Heart left ventricle (tissue), 16 donors: ENCODE data around the gene GUCA2B. TPM values are rescaled to one million over a fixed set of nuclear protein-coding genes. Genes with fewer than 3 reads are reported as not detected.

Source experiments
- ATAC-seq, 4 donors: fragments of 200-7000 bp; cut with Tn5 transposase; one replicate each; pipeline ENCODE4 v1.9.1; 2020 to 2022; ENCODE audit warnings: moderate library complexity in 4 of 4, mild to moderate bottlenecking in 3 of 4, moderate number of reproducible peaks in 1 of 4
- DNase-seq, 5 donors: peaks; one replicate each; pipeline ENCODE4 v3.0.0-alpha.2; 2020
- H3K27ac ChIP-seq, 12 donors: fragments of 200-600 bp; sonication (generic) in 4 of 12; one replicate each; pipeline versions ENCODE4 v1.5.0 to v1.8.0; 2016 to 2022; ENCODE audit warnings: mild to moderate bottlenecking in 2 of 12
- H3K27me3 ChIP-seq, 9 donors: fragments of 200-600 bp; sonication (generic) in 2 of 9; one replicate each; pipeline versions ENCODE4 v1.5.1 to v1.8.0; 2016 to 2022; ENCODE audit warnings: mild to moderate bottlenecking in 3 of 9
- H3K36me3 ChIP-seq, 9 donors: fragments of 200-600 bp; sonication (generic) in 2 of 9; one replicate each; pipeline versions ENCODE4 v1.5.0 to v1.8.0; 2018 to 2022; ENCODE audit warnings: mild to moderate bottlenecking in 2 of 9
- H3K4me1 ChIP-seq, 12 donors: fragments of 200-600 bp; sonication (generic) in 4 of 12; one replicate each; pipeline versions ENCODE4 v1.5.0 to v1.8.0; 2016 to 2022; ENCODE audit warnings: mild to moderate bottlenecking in 3 of 12
- H3K4me3 ChIP-seq, 12 donors: fragments of 200-600 bp; sonication (generic) in 4 of 12; one replicate each; pipeline versions ENCODE4 v1.5.0 to v1.8.0; 2017 to 2022; ENCODE audit warnings: mild to moderate bottlenecking in 9 of 12, moderate library complexity in 4 of 12
- H3K9me3 ChIP-seq, 12 donors: fragments of 200-600 bp; sonication (generic) in 4 of 12; one replicate each; pipeline versions ENCODE4 v1.5.0 to v1.8.0; 2016 to 2022; ENCODE audit warnings: mild to moderate bottlenecking in 1 of 12
- CTCF ChIP-seq, 12 donors: fragments of 200-600 bp; sonication (generic) in 4 of 12; IDR thresholded peaks; one replicate each; pipeline versions ENCODE4 v1.5.0 to v1.8.0; 2018 to 2022; ENCODE audit warnings: antibody characterized with exemption in 12 of 12, mild to moderate bottlenecking in 5 of 12
- POLR2A ChIP-seq, 2 donors: fragments of 450-650 bp; IDR thresholded peaks; one replicate each; pipeline ENCODE4 v1.6.1; 2017; ENCODE audit warnings: antibody characterized with exemption in 2 of 2, mild to moderate bottlenecking in 2 of 2, moderate library complexity in 2 of 2
- WGBS, 4 donors: extraction: QIAGEN DNeasy Blood & Tissue Kit in 2 of 4; methylation state at CpG; one replicate each; pipeline versions ENCODE4 v1.1.5 to v1.1.7; 2013 to 2018; 5-methylcytosine and 5-hydroxymethylcytosine counted together
- intact Hi-C, 10 donors: fragments of 100-400 bp; cut with DNase I; formaldehyde crosslinking; loops; one replicate each; pipeline versions ENCODE4 v1.11.1 to v1.14.2; 2022
- polyA plus RNA-seq, 2 donors: library from polyadenylated mRNA; stranded (reverse); fragments of 200-250 nt; gene quantifications; one replicate each; pipeline ENCODE4 v1.2.3, GENCODE V29; 2013
- total RNA-seq, 9 donors: library from RNA; depleted of rRNA in 2 of 9; stranded (reverse); fragments of >200 nt in 2 of 9; fragmentation: NEBNext Ultra II Directional in 3 of 9; extraction: Animal tissue kit (Norgen Biotek cat#: 25700) in 3 of 9; gene quantifications; one replicate each; pipeline versions ENCODE4 v1.1.0 to v1.2.4, GENCODE V29; 2016 to 2023
- donor health status: ischemic (EF 13 %, LVEDD 7.1; RV severe dilation, severe dysfunction).
- donor health status: healthy with polysubstance abuse.
- donor health status: DM: no; HTN: yes; CAD: no.
- donor health status: DM: no; HTN: no; CAD: no.
- donor health status: ischemic (EF 25% LVEDD 6.9; RV normal size, moderate dysfunction).
- donor health status: ischemic (EF 25% LVEDD 5.7; RV mildly dilated, moderate dysfunction).
- donor health status: healthy.
- donor health status: DM: yes; HTN: yes; CAD: no.
- donor health status: ischemic (EF 35%, LVEDD 5.7; RV mildly dilated, moderate dysfunction).
- donor health status: nonischemic (EF 11% LVEDD 7.7; RV severe dilation, severe dysfunction).
- donor health status: DM: yes; HTN: yes; CAD: no.
- donor health status: PGD.
- donor health status: ischemic (EF 29% LVEDD 5.4; RV normal size, mild dysfunction).
- donor health status: nonischemic (EF 23%, LVEDD 6.1; RV moderate dilation, normal function).

The GUCA2B gene
- total and polyA plus RNA-seq, 11 donors, result not detected

DNA sequence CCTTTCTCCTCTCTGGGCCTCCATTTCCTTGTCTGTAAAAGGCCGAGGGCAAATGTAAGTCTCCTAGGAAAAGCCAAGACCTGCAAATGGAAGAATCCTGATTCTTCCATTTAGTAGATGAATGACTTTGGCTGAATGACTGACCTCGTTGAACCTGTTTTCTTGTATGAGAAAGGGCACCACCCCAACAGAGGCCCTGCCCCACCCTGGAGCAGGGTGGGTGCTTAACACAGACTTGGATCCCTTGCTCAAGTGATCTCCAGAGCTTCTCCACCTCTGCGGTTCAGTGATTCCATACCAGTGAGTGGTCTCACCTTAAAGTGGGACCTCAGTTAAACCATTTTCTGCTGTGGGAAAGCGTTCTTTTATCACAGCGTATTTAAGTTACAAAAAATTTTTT, 39.0 kb upstream of the GUCA2B start:
- H3K27me3 ChIP-seq, result peaks cover 0 to 6% (median 0%) of the 10 kb centered on the region in 9 donors
- WGBS, 4 donors, result 75 to 84% (median 81%) methylated on average over 5 of the region's 5 CpGs
- no peak overlapping the region for H3K27ac ChIP-seq
- intact Hi-C loops, result no loop called here
- H3K36me3 ChIP-seq, result no peaks in the 10 kb centered on the region
- H3K4me3 ChIP-seq, result no peak overlapping the region
- no peak for DNase-seq
- no peaks in the 10 kb centered on the region for H3K9me3 ChIP-seq
- TF ChIP-seq POLR2A (IDR thresholded peaks at IDR 0.05) (no peak), CTCF (IDR thresholded peaks at IDR 0.05) (no peak)
- no peaks in the 10 kb centered on the region for H3K4me1 ChIP-seq
- ATAC-seq, result no peak

DNA sequence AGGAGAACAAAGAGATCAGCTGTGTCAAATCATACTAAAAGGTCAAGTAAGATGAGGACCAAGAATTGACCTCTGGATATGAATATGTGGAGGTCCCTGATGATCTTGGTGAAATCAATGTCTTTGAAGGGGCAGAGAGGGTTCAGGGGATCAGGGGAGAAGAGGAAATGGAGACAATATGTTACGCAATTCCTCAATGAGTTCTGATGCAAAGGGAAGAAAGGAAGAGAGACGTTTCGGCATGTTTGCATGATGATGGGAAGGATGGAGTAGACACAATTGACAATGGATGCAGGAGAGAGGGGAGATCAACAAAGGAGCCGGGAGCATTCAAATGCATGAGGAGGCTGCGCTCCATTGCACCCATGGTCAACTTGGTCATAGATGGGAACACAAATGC, 36.0 kb upstream of the GUCA2B start:
- ATAC-seq, result no peak

GRCh38 chr1:42118125-42118524, 35.1 kb upstream of the GUCA2B start:
- ATAC-seq, result no peak
- intact Hi-C loops, result no loop called here
- no peak overlapping the region for H3K27ac ChIP-seq
- peaks cover 0 to 5% (median 0%) of the 10 kb centered on the region in 12 donors for H3K9me3 ChIP-seq
- no peaks in the 10 kb centered on the region for H3K4me1 ChIP-seq
- 69 to 85% (median 79%) methylated on average over 1 of the region's 1 CpG for WGBS, 4 donors
- no peak overlapping the region for H3K4me3 ChIP-seq
- peaks cover 0 to 6% (median 0%) of the 10 kb centered on the region in 9 donors for H3K27me3 ChIP-seq
- TF ChIP-seq CTCF (IDR thresholded peaks at IDR 0.05) (no peak), POLR2A (IDR thresholded peaks at IDR 0.05) (no peak)
- DNase-seq, result no peak
- no peaks in the 10 kb centered on the region for H3K36me3 ChIP-seq

More for the DNA sequence above, 36.0 kb upstream of the GUCA2B start:
- no peak overlapping the region for H3K27ac ChIP-seq
- WGBS, 4 donors, result 78 to 85% (median 84%) methylated on average over 5 of the region's 5 CpGs
- peaks cover 0 to 6% (median 0%) of the 10 kb centered on the region in 9 donors for H3K27me3 ChIP-seq
- H3K9me3 ChIP-seq, result no peaks in the 10 kb centered on the region
- no peak for TF ChIP-seq POLR2A (IDR thresholded peaks at IDR 0.05)
- no peak for TF ChIP-seq CTCF (IDR thresholded peaks at IDR 0.05)
- H3K4me1 ChIP-seq, result no peaks in the 10 kb centered on the region
- intact Hi-C loops, result no loop called here
- no peak for DNase-seq
- no peaks in the 10 kb centered on the region for H3K36me3 ChIP-seq
- no peak overlapping the region for H3K4me3 ChIP-seq

- no peak overlapping the region for H3K4me3 ChIP-seq
- 93 to 96% (median 94%) methylated on average over 3 of the region's 3 CpGs for WGBS, 4 donors
- H3K36me3 ChIP-seq, result no peaks in the 10 kb centered on the region
- intact Hi-C loops, result loop anchor here in 1 of 10 donors (10.0 kb wide), 1 partner anchor 68 kb away; no protein-coding TSS in a partner anchor
- H3K4me1 ChIP-seq, result no peaks in the 10 kb centered on the region
- H3K9me3 ChIP-seq, result peaks cover 0 to 5% (median 0%) of the 10 kb centered on the region in 12 donors
- no peak for DNase-seq
- no peak overlapping the region for H3K27ac ChIP-seq
- ATAC-seq, result no peak
- TF ChIP-seq CTCF (IDR thresholded peaks at IDR 0.05) (no peak), POLR2A (IDR thresholded peaks at IDR 0.05) (no peak)
- no peaks in the 10 kb centered on the region for H3K27me3 ChIP-seq
Measured at GRCh38 chr1:42122408-42122807, 30.8 kb upstream of the GUCA2B start.
